Measurements from ENCODE around the gene C4orf51. TPM values are rescaled to one million over a fixed set of nuclear protein-coding genes. Genes with fewer than 3 reads are reported as not detected.

Gene C4orf51
- total RNA-seq, 1 donor from 2014 or later: 5.8 TPM

- peak; percentile 42 for DNase-seq (ENCODE audit: low spot score)
Observed at GRCh38 chr4:145709336-145709735, 29.4 kb downstream of the C4orf51 start.

- no peak for DNase-seq (ENCODE audit: low spot score)
Observed at GRCh38 chr4:145709843-145710242, 29.9 kb downstream of the C4orf51 start.

GRCh38 chr4:145716200-145716599 is 36.3 kb downstream of the C4orf51 start:
- DNase-seq (ENCODE audit: low spot score): no peak

GRCh38 chr4:145716661-145717200 is 36.8 kb downstream of the C4orf51 start:
- DNase-seq (ENCODE audit: low spot score): peak; percentile 38

GRCh38 chr4:145719752-145720624 is 40.0 kb downstream of the C4orf51 start:
- no peak for DNase-seq (ENCODE audit: low spot score)

GRCh38 chr4:145720656-145721055 is 40.7 kb downstream of the C4orf51 start:
- no peak for DNase-seq (ENCODE audit: low spot score)

- DNase-seq (ENCODE audit: low spot score): no peak
Observed at GRCh38 chr4:145722561-145722960, 42.6 kb downstream of the C4orf51 start.

- DNase-seq (ENCODE audit: low spot score): peak; percentile 62
Observed at GRCh38 chr4:145723336-145723735, 43.4 kb downstream of the C4orf51 start.

GRCh38 chr4:145730026-145730425 is 50.1 kb downstream of the C4orf51 start:
- DNase-seq (ENCODE audit: low spot score): no peak

- DNase-seq (ENCODE audit: low spot score): no peak
Observed at GRCh38 chr4:145731028-145731427, 51.1 kb downstream of the C4orf51 start.

GRCh38 chr4:145732001-145732815 is 52.3 kb downstream of the C4orf51 start:
- DNase-seq (ENCODE audit: low spot score): no peak

- DNase-seq (ENCODE audit: low spot score): peak; percentile 97
Observed at GRCh38 chr4:145732895-145733880, 53.2 kb downstream of the C4orf51 start.

GRCh38 chr4:145734031-145734430 is 54.1 kb downstream of the C4orf51 start:
- no peak for DNase-seq (ENCODE audit: low spot score)

- peak; percentile 79 for DNase-seq (ENCODE audit: low spot score)
Observed at GRCh38 chr4:145734576-145735346, 54.8 kb downstream of the C4orf51 start.

GRCh38 chr4:145735347-145735675 is 55.4 kb downstream of the C4orf51 start:
- DNase-seq (ENCODE audit: low spot score): peak; percentile 84

- no peak for DNase-seq (ENCODE audit: low spot score)
Observed at GRCh38 chr4:145735827-145736226, 55.9 kb downstream of the C4orf51 start.

GRCh38 chr4:145736241-145736831 is 56.4 kb downstream of the C4orf51 start:
- peak; percentile 13 for DNase-seq (ENCODE audit: low spot score)

GRCh38 chr4:145739845-145740244 is 59.9 kb downstream of the C4orf51 start:
- DNase-seq (ENCODE audit: low spot score): no peak

GRCh38 chr4:145740806-145741205 is 60.9 kb downstream of the C4orf51 start:
- no peak for DNase-seq (ENCODE audit: low spot score)

- DNase-seq (ENCODE audit: low spot score): no peak
Observed at GRCh38 chr4:145743641-145744040, 63.7 kb downstream of the C4orf51 start.

Data from umbilical cord (tissue), 2 donors.